Activated CD8-positive, alpha-beta memory T cell treated with anti-CD3 and anti-CD28 coated beads for 48 hours (primary cell): ENCODE data around the gene AKNAD1.
"Not testable (repeated sequence)": the region's sequence is repeated elsewhere in the genome, so short reads cannot be mapped to it uniquely, and the experiment has no call there.

Experiments used
- DNase-seq, 3 experiments: peaks; one replicate each; pipeline ENCODE4 v3.0.0-alpha.2; 2020; ENCODE audit warnings: low read depth in 2 of 3, low spot score in 2 of 3

AKNAD1 gene

DNA sequence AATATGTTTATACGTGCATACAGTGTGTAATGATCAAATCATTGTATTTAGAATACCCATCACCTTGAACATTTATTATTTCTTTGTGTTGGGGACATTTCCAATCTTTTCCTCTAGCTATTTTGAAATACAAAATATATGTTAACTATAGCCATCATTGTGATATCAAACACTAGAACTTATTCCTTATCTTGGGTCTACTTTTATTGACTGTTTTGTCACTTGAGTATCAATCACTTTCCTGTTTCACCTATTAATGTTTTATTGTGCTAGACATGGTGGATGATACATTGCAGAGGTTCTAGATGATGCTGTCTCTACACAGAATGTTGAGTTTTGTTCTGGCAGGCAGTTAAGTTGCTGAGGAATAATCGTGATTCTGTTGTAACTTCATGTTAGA, 64.5 kb downstream of the AKNAD1 start:
- DNase-seq: no peak

DNA sequence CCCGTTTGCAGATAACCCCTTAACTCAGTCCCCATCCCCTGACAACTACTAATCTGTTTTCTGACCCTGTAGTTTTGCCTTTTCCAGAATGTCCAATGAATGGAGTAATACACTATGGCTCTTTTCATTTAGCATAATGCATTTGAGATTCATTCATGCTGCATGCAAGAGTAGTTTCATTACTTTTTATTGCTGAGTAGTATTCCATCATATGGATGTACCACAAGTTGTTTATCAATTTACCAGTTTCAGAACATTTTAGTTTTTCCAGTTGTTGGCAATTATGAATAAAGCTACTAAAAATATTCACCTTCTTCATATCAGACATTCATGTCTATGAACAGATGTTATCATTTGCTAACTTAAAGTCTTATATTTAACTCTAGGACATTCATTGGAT, 65.1 kb downstream of the AKNAD1 start:
- DNase-seq: no peak

DNA sequence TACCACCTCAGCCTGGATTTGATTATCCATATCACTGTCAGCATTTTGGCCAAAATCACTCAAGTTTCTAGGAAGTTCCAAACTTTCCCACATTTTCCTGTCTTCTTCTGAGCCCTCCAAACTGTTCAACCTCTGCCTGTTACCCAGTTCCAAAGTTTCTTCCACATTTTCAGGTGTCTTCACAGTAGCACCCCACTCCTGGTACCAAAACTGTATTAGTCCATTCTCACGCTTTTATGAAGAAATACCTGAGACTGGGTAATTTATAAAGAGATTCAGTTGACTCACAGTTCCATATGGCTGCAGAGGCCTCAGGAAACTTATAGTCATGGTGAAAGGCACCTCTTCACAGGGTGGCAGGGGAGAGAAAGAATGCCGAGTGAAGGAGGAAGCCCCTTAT, 71.0 kb downstream of the AKNAD1 start:
- no peak for DNase-seq

DNA sequence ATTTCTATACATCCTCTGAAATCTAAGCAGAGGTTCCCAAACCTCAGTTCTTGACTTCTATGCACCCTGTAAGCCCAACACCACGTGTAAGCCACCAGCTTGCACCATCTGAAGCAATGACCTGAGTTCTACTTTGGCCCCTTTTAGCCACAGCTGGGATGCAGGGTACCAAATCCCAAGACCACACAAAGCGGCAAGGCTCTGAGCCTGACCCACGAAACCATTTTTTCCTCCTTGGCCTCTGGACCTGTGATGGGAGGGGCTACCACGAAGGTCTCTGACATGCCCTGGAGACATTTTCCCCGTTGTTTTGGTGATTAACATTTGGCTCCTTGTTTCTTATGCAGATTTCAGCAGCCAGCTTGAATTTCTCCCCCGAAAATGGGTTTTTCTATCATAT, 71.6 kb downstream of the AKNAD1 start:
- no peak for DNase-seq

DNA sequence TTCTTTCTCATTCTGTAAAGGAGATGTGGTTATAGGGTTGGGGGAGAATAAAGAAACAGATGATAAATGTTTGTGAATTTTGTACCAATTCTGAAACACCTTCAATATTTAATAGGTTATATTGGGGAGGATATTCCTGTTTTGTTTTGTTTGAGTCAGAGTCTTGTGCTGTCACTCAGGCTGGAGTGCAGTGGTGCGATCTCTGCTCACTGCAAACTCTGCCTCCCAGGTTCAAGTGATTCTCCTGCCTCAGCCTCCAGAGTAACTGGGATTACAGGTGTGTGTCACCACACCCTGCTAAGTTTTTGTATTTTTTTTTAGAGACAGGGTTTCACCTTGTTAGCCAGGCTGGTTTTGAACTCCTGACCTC, 75.3 kb downstream of the AKNAD1 start:
- DNase-seq: not testable (repeated sequence)

DNA sequence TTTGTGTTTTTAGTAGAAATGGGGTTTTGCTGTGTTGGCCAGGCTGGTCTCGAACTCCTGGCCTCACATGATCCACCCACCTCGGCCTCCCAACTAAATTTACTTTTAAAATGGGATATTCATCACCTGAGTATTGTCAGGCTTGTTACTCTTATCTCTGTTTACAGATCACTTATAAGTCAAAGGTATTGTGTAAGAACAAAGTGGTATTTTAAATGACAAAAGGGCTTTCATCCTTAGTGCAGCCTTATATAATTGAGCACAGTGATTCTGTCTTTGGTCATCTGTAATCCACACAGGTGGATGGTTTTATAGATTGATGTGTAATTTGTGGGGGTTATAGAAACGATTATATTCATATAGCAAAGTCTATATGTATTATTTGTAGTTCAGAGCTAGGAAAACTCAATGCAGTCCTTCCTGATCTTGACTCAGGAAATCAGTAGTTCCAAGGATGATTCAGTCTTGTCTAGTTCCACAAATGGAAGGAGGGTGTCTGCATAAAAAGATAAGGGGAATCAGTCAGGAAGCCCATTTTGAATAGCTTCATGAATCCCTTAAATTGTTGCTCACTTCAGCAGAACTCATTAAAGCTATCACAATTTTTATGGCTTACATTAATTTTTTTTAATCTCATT, 75.8 kb downstream of the AKNAD1 start:
- DNase-seq: no peak

DNA sequence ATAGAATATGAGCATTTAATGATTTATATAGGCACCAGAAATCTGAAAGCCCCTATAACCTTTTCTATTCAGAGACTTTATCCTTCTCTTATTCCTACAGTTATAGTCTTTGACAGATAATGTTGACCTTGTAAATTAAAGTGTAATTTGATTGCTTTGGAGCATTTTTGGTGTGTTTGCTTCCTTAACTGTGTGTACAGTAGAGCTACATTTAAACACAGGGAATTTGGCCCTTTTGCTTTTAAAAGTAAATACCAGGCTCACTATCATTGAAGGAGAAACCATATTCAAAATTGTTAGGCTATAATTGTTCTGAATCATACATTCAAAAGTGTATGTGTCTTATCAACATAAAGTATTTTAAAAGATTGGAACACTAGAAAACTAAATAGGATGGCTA, 77.4 kb downstream of the AKNAD1 start:
- no peak for DNase-seq

DNA sequence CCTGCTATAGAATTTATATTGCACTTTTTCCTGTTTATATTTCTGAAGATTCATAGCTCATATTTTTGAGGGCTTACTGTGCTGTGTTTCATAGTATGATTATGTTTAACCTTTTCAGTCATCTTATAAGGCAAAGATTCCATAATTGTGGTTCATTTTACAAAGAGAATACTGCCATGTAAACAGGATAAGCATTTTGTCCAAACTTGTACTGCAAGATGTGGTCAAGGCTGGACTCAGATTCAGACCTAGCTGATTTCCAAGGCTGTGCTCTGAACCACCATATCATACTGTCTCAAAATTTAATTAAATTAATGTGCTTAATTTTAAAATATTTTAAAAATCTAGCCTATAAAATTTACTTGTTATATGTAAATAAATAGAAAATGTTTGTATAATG, 79.1 kb downstream of the AKNAD1 start:
- DNase-seq: no peak

DNA sequence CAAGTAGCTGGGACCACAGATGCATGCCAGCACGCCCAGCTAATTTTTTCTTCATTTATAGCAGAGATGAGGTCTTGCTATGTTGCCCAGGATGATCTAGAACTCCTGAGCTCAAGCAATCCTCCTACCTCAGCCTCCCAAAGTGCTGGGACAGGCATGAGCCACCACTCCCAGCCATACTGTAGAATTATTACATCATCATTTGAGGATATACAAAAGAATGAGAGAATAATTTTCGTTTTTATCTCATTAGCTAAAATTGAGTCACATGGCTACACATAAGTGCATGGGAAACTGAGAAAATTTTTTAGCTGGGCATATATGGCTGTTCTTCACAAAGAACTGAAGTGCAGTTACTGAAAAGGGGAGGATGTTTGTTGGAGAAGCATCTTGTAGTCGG, 89.2 kb downstream of the AKNAD1 start:
- DNase-seq: no peak

DNA sequence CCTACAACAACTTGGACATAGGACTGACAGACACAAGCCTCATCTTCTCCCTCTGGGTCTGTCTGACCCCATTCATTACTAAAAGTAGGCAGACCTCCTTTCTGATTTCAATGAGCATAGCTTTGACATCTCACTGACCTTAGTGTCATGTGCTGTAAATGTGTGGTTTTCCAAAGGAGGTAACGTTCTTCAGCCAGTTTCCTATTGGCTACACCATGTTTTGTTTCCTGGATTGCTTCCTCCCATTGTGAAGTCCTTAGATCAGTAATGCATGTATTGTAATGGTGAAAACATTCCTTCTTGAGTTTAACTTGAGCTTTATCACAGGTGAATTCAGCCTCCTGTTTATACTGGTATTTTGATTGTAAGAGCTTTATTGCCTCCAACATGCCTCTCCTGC, 89.8 kb downstream of the AKNAD1 start:
- DNase-seq: no peak
